Spleen (tissue), 11 donors: ENCODE measurements around the gene CENPB. TPM values are rescaled to one million over a fixed set of nuclear protein-coding genes. Genes with fewer than 3 reads are reported as not detected.

Source experiments
- DNase-seq: peaks from one replicate; pipeline ENCODE4 v3.0.0-alpha.2; 2020
- H3K27ac ChIP-seq, 8 donors: fragments of 200-600 bp; sonication (generic) in 7 of 8; 1 replicate in 4 of 8; 2 replicates in 4 of 8; pipeline versions ENCODE4 v1.5.0 to v1.8.0; 2016 to 2021; ENCODE audit warnings: inconsistent platforms in 4 of 8, mild to moderate bottlenecking in 4 of 8, moderate library complexity in 1 of 8
- H3K27me3 ChIP-seq, 7 donors: fragments of 200-600 bp; sonication (generic) in 6 of 7; replicated peaks in 1 of 7; 1 replicate in 4 of 7; 2 replicates in 3 of 7; pipeline versions ENCODE4 v1.5.0 to v1.8.0; 2016 to 2021; ENCODE audit warnings: inconsistent platforms in 3 of 7, mild to moderate bottlenecking in 1 of 7
- H3K36me3 ChIP-seq, 6 donors: fragments of 200-600 bp; sonication (generic) in 5 of 6; 1 replicate in 4 of 6; 2 replicates in 2 of 6; pipeline versions ENCODE4 v1.5.0 to v1.8.0; 2016 to 2021; ENCODE audit warnings: inconsistent platforms in 2 of 6
- H3K4me1 ChIP-seq, 6 donors: fragments of 200-600 bp; sonication (generic) in 5 of 6; 1 replicate in 3 of 6; 2 replicates in 3 of 6; pipeline versions ENCODE4 v1.5.0 to v1.8.0; 2016 to 2021; ENCODE audit warnings: inconsistent platforms in 3 of 6
- H3K4me3 ChIP-seq, 8 donors: fragments of 200-600 bp; sonication (generic) in 7 of 8; 1 replicate in 4 of 8; 2 replicates in 4 of 8; pipeline versions ENCODE4 v1.5.0 to v1.8.0; 2016 to 2021; ENCODE audit warnings: inconsistent platforms in 4 of 8, mild to moderate bottlenecking in 4 of 8, moderate library complexity in 2 of 8
- H3K9me3 ChIP-seq, 8 donors: fragments of 200-600 bp; sonication (generic) in 7 of 8; 1 replicate in 4 of 8; 2 replicates in 4 of 8; pipeline versions ENCODE4 v1.5.0 to v1.8.0; 2016 to 2021; ENCODE audit warnings: inconsistent platforms in 4 of 8
- CTCF ChIP-seq, 11 experiments: fragments of 200-600 bp in 7 of 11; fragments of 450-650 bp in 4 of 11; sonication (generic) in 4 of 11; IDR thresholded peaks in 8 of 11; conservative IDR thresholded peaks in 3 of 11; 1 replicate in 7 of 11; 2 replicates in 4 of 11; pipeline versions ENCODE4 v1.4.0 to v1.8.0; 2016 to 2021; ENCODE audit warnings: antibody characterized with exemption in 11 of 11, inconsistent platforms in 4 of 11, mild to moderate bottlenecking in 1 of 11
- POLR2A ChIP-seq, 3 donors: fragments of 450-650 bp; IDR thresholded peaks; one replicate each; pipeline ENCODE4 v1.5.1; 2017; ENCODE audit warnings: antibody characterized with exemption in 3 of 3, mild to moderate bottlenecking in 1 of 3
- POLR2AphosphoS5 ChIP-seq, 3 donors: sonication (generic); formaldehyde crosslinking; IDR thresholded peaks; one replicate each; pipeline ENCODE4 v1.5.1; 2017; ENCODE audit warnings: antibody characterized with exemption in 3 of 3
- WGBS, 5 donors: extraction: QIAGEN DNeasy Blood & Tissue Kit in 3 of 5; methylation state at CpG; one replicate each; pipeline versions ENCODE4 v1.1.5 to v1.1.7; 2013 to 2018; 5-methylcytosine and 5-hydroxymethylcytosine counted together
- intact Hi-C: fragments of 100-400 bp; cut with DNase I; formaldehyde crosslinking; loops from one replicate; pipeline ENCODE4 v1.15.0; 2023; ENCODE audit warnings: low total_unique reads
- polyA plus RNA-seq, 3 donors: library from polyadenylated mRNA; stranded (reverse); fragments of 200-250 nt; gene quantifications; one replicate each; pipeline ENCODE4 v1.2.1, GENCODE V29; 2013
- total RNA-seq, 7 donors: library from RNA; depleted of rRNA in 3 of 7; stranded (reverse); fragments of >200 nt in 3 of 7; fragmentation: NEBNext Ultra II Directional in 4 of 7; extraction: Animal tissue kit (Norgen Biotek cat#: 25700) in 4 of 7; gene quantifications; one replicate each; pipeline versions ENCODE4 v1.1.0 to v1.2.1, GENCODE V29; 2016 to 2021
- donor health status: healthy with polysubstance abuse.
- donor health status: DM: no; HTN: no; CAD: no; lungs with moderate emphysema.
- donor health status: DM: no; HTN: no; CAD: no.
- donor health status: Bipolar disorder and iron deficiency.
- donor health status: healthy.
- donor health status: DM: no; HTN: no; CAD: no.
- donor health status: DM: yes; HTN: yes; CAD: no.

Gene CENPB
- total and polyA plus RNA-seq, 10 donors: 24.8 to 84.7 (median 55.6) TPM

- Histone ChIP-seq H3K27me3 (peaks cover 0 to 6% (median 0%) of the 10 kb centered on the region in 7 donors), H3K9me3 (no peaks in the 10 kb centered on the region), H3K36me3 (peaks cover 0 to 93% (median 12%) of the 10 kb centered on the region in 6 donors), H3K4me1 (peaks cover 0 to 39% (median 25%) of the 10 kb centered on the region in 6 donors), H3K27ac (peak overlapping the region in 2 of 8 donors; percentile 31 to 36), H3K4me3 (peak overlapping the region in 7 of 8 donors; percentile 24 to 68 (median 37))
- no peak for TF ChIP-seq CTCF (IDR thresholded peaks at IDR 0.05 in 8 of 11, conservative IDR thresholded peaks at IDR 0.05 in 3 of 11)
- no peak for TF ChIP-seq POLR2A (IDR thresholded peaks at IDR 0.05)
- TF ChIP-seq POLR2AphosphoS5 (IDR thresholded peaks at IDR 0.05): no peak
- intact Hi-C loops: no loop called here
- DNase-seq: no peak
- WGBS, 5 donors: 49 to 88% (median 63%) methylated on average over 13 of the region's 13 CpGs
Measured at GRCh38 chr20:3752386-3752759, 34.2 kb downstream of the CENPB start.

GRCh38 chr20:3751675-3752385 is 34.7 kb downstream of the CENPB start:
- intact Hi-C loops: no loop called here
- DNase-seq: no peak
- 52 to 80% (median 68%) methylated on average over 63 to 95 of the region's 95 CpGs for WGBS, 5 donors
- H3K27me3 ChIP-seq: peaks cover 0 to 6% (median 0%) of the 10 kb centered on the region in 7 donors
- H3K4me3 ChIP-seq: peak overlapping the region in 7 of 8 donors; percentile 24 to 68 (median 37)
- H3K9me3 ChIP-seq: no peaks in the 10 kb centered on the region
- H3K27ac ChIP-seq: peak overlapping the region in 2 of 8 donors; percentile 31 to 36
- H3K4me1 ChIP-seq: peaks cover 0 to 39% (median 23%) of the 10 kb centered on the region in 6 donors
- peaks cover 0 to 93% (median 12%) of the 10 kb centered on the region in 6 donors for H3K36me3 ChIP-seq
- TF ChIP-seq POLR2A (IDR thresholded peaks at IDR 0.05) (no peak), CTCF (IDR thresholded peaks at IDR 0.05 in 8 of 11, conservative IDR thresholded peaks at IDR 0.05 in 3 of 11) (no peak), POLR2AphosphoS5 (IDR thresholded peaks at IDR 0.05) (peak in 2 of 3 donors; percentile 18 to 46)

GRCh38 chr20:3751305-3751674 is 35.2 kb downstream of the CENPB start:
- intact Hi-C loops: no loop called here
- Histone ChIP-seq H3K4me3 (peak overlapping the region in 5 of 8 donors; percentile 26 to 68 (median 39)), H3K36me3 (peaks cover 0 to 92% (median 12%) of the 10 kb centered on the region in 6 donors), H3K27ac (no peak overlapping the region), H3K9me3 (no peaks in the 10 kb centered on the region), H3K4me1 (peaks cover 0 to 39% (median 23%) of the 10 kb centered on the region in 6 donors), H3K27me3 (peaks cover 0 to 6% (median 0%) of the 10 kb centered on the region in 7 donors)
- DNase-seq: no peak
- WGBS, 5 donors: 85 to 93% (median 91%) methylated on average over 9 to 31 of the region's 31 CpGs
- TF ChIP-seq CTCF (IDR thresholded peaks at IDR 0.05 in 8 of 11, conservative IDR thresholded peaks at IDR 0.05 in 3 of 11): no peak
- no peak for TF ChIP-seq POLR2AphosphoS5 (IDR thresholded peaks at IDR 0.05)
- no peak for TF ChIP-seq POLR2A (IDR thresholded peaks at IDR 0.05)
